ENCODE measurements around the gene RNF43.
"Not testable (repeated sequence)": the region's sequence is repeated elsewhere in the genome, so short reads cannot be mapped to it uniquely, and the experiment has no call there.

Gene RNF43

GRCh38 chr17:58403311-58403710, 14.0 kb downstream of the RNF43 start:
- peak; percentile 77 for DNase-seq

- no peak for DNase-seq
Observed at GRCh38 chr17:58402679-58403078, 14.7 kb downstream of the RNF43 start.

GRCh38 chr17:58402047-58402446, 15.3 kb downstream of the RNF43 start:
- no peak for DNase-seq

- peak; percentile 11 for DNase-seq
Observed at GRCh38 chr17:58401287-58401686, 16.0 kb downstream of the RNF43 start.

- no peak for DNase-seq
Observed at GRCh38 chr17:58400826-58401225, 16.5 kb downstream of the RNF43 start.

GRCh38 chr17:58399974-58400373, 17.4 kb downstream of the RNF43 start:
- no peak for DNase-seq

GRCh38 chr17:58398574-58399266, 18.6 kb downstream of the RNF43 start:
- DNase-seq: no peak

- not testable (repeated sequence) for DNase-seq
Observed at GRCh38 chr17:58397421-58397820, 19.9 kb downstream of the RNF43 start.

- no peak for DNase-seq
Observed at GRCh38 chr17:58396173-58396572, 21.2 kb downstream of the RNF43 start.

- DNase-seq: no peak
Observed at GRCh38 chr17:58394534-58395223, 22.7 kb downstream of the RNF43 start.

GRCh38 chr17:58391302-58391984, 25.9 kb downstream of the RNF43 start:
- peak; percentile 89 for DNase-seq

GRCh38 chr17:58390884-58391283, 26.4 kb downstream of the RNF43 start:
- DNase-seq: no peak

- no peak for DNase-seq
Observed at GRCh38 chr17:58388302-58389190, 28.8 kb downstream of the RNF43 start.

GRCh38 chr17:58387834-58388233, 29.5 kb downstream of the RNF43 start:
- DNase-seq: no peak

- no peak for DNase-seq
Observed at GRCh38 chr17:58386708-58387107, 30.6 kb downstream of the RNF43 start.

GRCh38 chr17:58385359-58385899, 31.9 kb downstream of the RNF43 start:
- DNase-seq: no peak

GRCh38 chr17:58384897-58385296, 32.4 kb downstream of the RNF43 start:
- DNase-seq: no peak

- DNase-seq: no peak
Observed at GRCh38 chr17:58383892-58384462, 33.4 kb downstream of the RNF43 start.

GRCh38 chr17:58382872-58383242, 34.5 kb downstream of the RNF43 start:
- no peak for DNase-seq

- DNase-seq: no peak
Observed at GRCh38 chr17:58382108-58382871, 35.0 kb downstream of the RNF43 start.
